B cell (primary cell): ENCODE data around the gene RGL1. TPM values are rescaled to one million over a fixed set of nuclear protein-coding genes. Genes with fewer than 3 reads are reported as not detected.

Experiments used
- ATAC-seq: fragments of 200-7000 bp; cut with Tn5 transposase; one replicate; pipeline ENCODE4 v1.10.0; 2021; ENCODE audit warnings: low read depth, mild to moderate bottlenecking, moderate number of reproducible peaks, moderate library complexity
- CTCF ChIA-PET: fragments of 350-600 bp; sonication (Branson Sonifier 250); formaldehyde crosslinking; loops from one replicate; lab custom pipeline; 2021; ENCODE audit warnings: antibody characterized with exemption, inconsistent platforms; lab: Charles Lee
- POLR2A ChIA-PET: fragments of 350-600 bp; sonication (Branson Sonifier 250); formaldehyde crosslinking; loops from one replicate; lab custom pipeline; 2021; ENCODE audit warnings: antibody characterized with exemption; lab: Charles Lee
- DNase-seq: peaks from one replicate; pipeline ENCODE4 v3.0.0; 2013
- H2AFZ ChIP-seq: 2 replicates; pipeline ENCODE4 v1.6.1; 2012; ENCODE audit warnings: mild to moderate bottlenecking, low read depth, low read length; ENCODE audit not compliant: insufficient read depth, poor library complexity, severe bottlenecking
- H3K27ac ChIP-seq, 2 donors: 1 replicate in 1 of 2; 2 replicates in 1 of 2; pipeline ENCODE4 v1.5.1; 2012 to 2013; ENCODE audit warnings: low read length in 2 of 2, mild to moderate bottlenecking in 2 of 2, moderate library complexity in 1 of 2
- H3K27me3 ChIP-seq, 4 experiments: fragments of 200-600 bp in 1 of 4; sonication (generic) in 1 of 4; replicated peaks in 1 of 4; 1 replicate in 2 of 4; 2 replicates in 2 of 4; pipeline versions ENCODE4 v1.6.1 to v1.7.0; 2013 to 2016; ENCODE audit warnings: low read length in 3 of 4, mild to moderate bottlenecking in 2 of 4, mixed read lengths in 1 of 4, moderate library complexity in 1 of 4; ENCODE audit not compliant: insufficient read depth in 4 of 4, control insufficient read depth in 3 of 4; ENCODE audit errors: control extremely low read depth in 1 of 4
- H3K36me3 ChIP-seq, 2 experiments: replicated peaks in 1 of 2; 1 replicate in 1 of 2; 2 replicates in 1 of 2; pipeline versions ENCODE4 v1.6.1 to v1.7.1; 2013; ENCODE audit warnings: low read length in 1 of 2; ENCODE audit not compliant: insufficient read depth in 2 of 2, control insufficient read depth in 1 of 2; ENCODE audit errors: control extremely low read depth in 1 of 2, extremely low read depth in 1 of 2
- H3K4me1 ChIP-seq, 2 donors: fragments of 200-600 bp in 1 of 2; sonication (generic) in 1 of 2; 1 replicate in 1 of 2; 2 replicates in 1 of 2; pipeline versions ENCODE4 v1.5.1 to v1.6.1; 2013 to 2017; ENCODE audit warnings: low read length in 2 of 2; ENCODE audit not compliant: control insufficient read depth in 2 of 2, insufficient read depth in 2 of 2
- H3K4me2 ChIP-seq: replicated peaks from 2 replicates; pipeline ENCODE3; 2012; ENCODE audit warnings: mild to moderate bottlenecking, low read depth, low read length; ENCODE audit not compliant: poor library complexity, severe bottlenecking
- H3K4me3 ChIP-seq, 5 experiments: fragments of 200-600 bp in 1 of 5; sonication (generic) in 1 of 5; 1 replicate in 3 of 5; 2 replicates in 2 of 5; pipeline versions ENCODE4 v1.5.1 to v1.7.0; 2011 to 2016; ENCODE audit warnings: low read length in 4 of 5, mild to moderate bottlenecking in 4 of 5, low read depth in 2 of 5, control low read depth in 1 of 5, moderate library complexity in 1 of 5; ENCODE audit not compliant: insufficient read depth in 1 of 5; ENCODE audit errors: control extremely low read depth in 1 of 5, extremely low read depth in 1 of 5
- H3K79me2 ChIP-seq: fragments of 200-600 bp; sonication (generic); one replicate; pipeline ENCODE4 v1.6.0; 2016; ENCODE audit warnings: low read length; ENCODE audit not compliant: control insufficient read depth, insufficient read depth
- H3K9ac ChIP-seq: fragments of 200-600 bp; sonication (generic); 2 replicates; pipeline ENCODE4 v1.6.1; 2017; ENCODE audit warnings: mild to moderate bottlenecking, low read length, moderate library complexity
- H3K9me3 ChIP-seq, 3 donors: one replicate each; pipeline versions ENCODE4 v1.6.1 to v1.7.1; 2013; ENCODE audit warnings: low read length in 2 of 3; ENCODE audit not compliant: control insufficient read depth in 2 of 3, insufficient read depth in 1 of 3; ENCODE audit errors: control extremely low read depth in 1 of 3
- H4K20me1 ChIP-seq: 2 replicates; pipeline ENCODE4 v1.6.0; 2012; ENCODE audit warnings: mild to moderate bottlenecking, low read length; ENCODE audit not compliant: insufficient read depth, control insufficient read depth, poor library complexity, severe bottlenecking
- H3K27ac Mint-ChIP-seq: one replicate; pipeline ENCODE4 v1.8.0; 2021; ENCODE audit warnings: mixed read lengths
- H3K27me3 Mint-ChIP-seq: one replicate; pipeline ENCODE4 v1.8.0; 2021; ENCODE audit warnings: mixed read lengths
- H3K4me1 Mint-ChIP-seq: one replicate; pipeline ENCODE4 v1.8.0; 2021; ENCODE audit warnings: mixed read lengths
- H3K4me3 Mint-ChIP-seq: one replicate; pipeline ENCODE4 v1.8.0; 2021; ENCODE audit warnings: mixed read lengths
- H3K9me3 Mint-ChIP-seq: one replicate; pipeline ENCODE4 v1.8.0; 2022; ENCODE audit warnings: mixed read lengths; ENCODE audit not compliant: insufficient read depth
- CTCF ChIP-seq: fragments of 200-600 bp; IDR thresholded peaks from one replicate; pipeline ENCODE4 v1.8.0; 2022; ENCODE audit warnings: antibody characterized with exemption, mild to moderate bottlenecking
- EZH2 ChIP-seq: IDR thresholded peaks from 2 replicates; pipeline ENCODE4 v1.6.1; 2012; ENCODE audit warnings: borderline replicate concordance, low read depth, mild to moderate bottlenecking, moderate library complexity, low read length; ENCODE audit not compliant: insufficient read depth, poor library complexity, severe bottlenecking
- WGBS: methylation state at CpG from one replicate; pipeline ENCODE4 v1.1.5; 2013; ENCODE audit warnings: missing lambda C conversion rate; ENCODE audit not compliant: insufficient coverage; 5-methylcytosine and 5-hydroxymethylcytosine counted together
- intact Hi-C: fragments of 100-400 bp; cut with micrococcal nuclease; formaldehyde crosslinking; loops from one replicate; pipeline ENCODE4 v1.10.0; 2022
- polyA plus RNA-seq: library from polyadenylated mRNA; depleted of rRNA; stranded (reverse); fragments of >200 nt; gene quantifications from 2 replicates; pipeline ENCODE4 v1.2.3, GENCODE V29; 2012
- total RNA-seq, 2 donors: library from RNA; stranded (reverse); fragments of 120-200 nt in 1 of 2; gene quantifications; 1 replicate in 1 of 2; 2 replicates in 1 of 2; pipeline versions ENCODE4 v1.2.3 to v1.2.4, GENCODE V29; 2013 to 2022

Gene RGL1
- total and polyA plus RNA-seq, 2 donors (not counting 1 experiment from before 2014, with no cell fraction given), result 0.09 to 1.1 TPM

- H3K4me1 Mint-ChIP-seq, result no peaks in the 10 kb centered on the region
- peaks cover 22% of the 10 kb centered on the region for H3K27me3 Mint-ChIP-seq
- Histone ChIP-seq H3K79me2 (no peaks in the 10 kb centered on the region), H3K4me1 (no peaks in the 10 kb centered on the region), H3K36me3 (no peaks in the 10 kb centered on the region), H3K4me3 (no peak overlapping the region), H2AFZ (no peak overlapping the region), H3K9me3 (no peaks in the 10 kb centered on the region), H4K20me1 (no peaks in the 10 kb centered on the region), H3K27me3 (no peaks in the 10 kb centered on the region), H3K27ac (no peak overlapping the region), H3K9ac (no peak overlapping the region), H3K4me2 (no peak overlapping the region)
- H3K9me3 Mint-ChIP-seq, result no peaks in the 10 kb centered on the region
- TF ChIP-seq CTCF, result no peak
- TF ChIP-seq EZH2, result no peak
- DNase-seq, result no peak
- CTCF ChIA-PET, result no interaction called here
- POLR2A ChIA-PET, result no interaction called here
- 90% methylated on average over 3 of the region's 3 CpGs for WGBS
- no peak for ATAC-seq
- H3K27ac Mint-ChIP-seq, result no peak overlapping the region
- intact Hi-C loops, result no loop called here
- no peak overlapping the region for H3K4me3 Mint-ChIP-seq
Observed at GRCh38 chr1:183975651-183976050, 170.7 kb downstream of the RGL1 start.

- H3K9me3 Mint-ChIP-seq, result no peaks in the 10 kb centered on the region
Observed at GRCh38 chr1:183977717-183978116, 172.8 kb downstream of the RGL1 start.

More at GRCh38 chr1:183977717-183978116, 172.8 kb downstream of the RGL1 start:
- no peaks in the 10 kb centered on the region for H3K4me1 ChIP-seq
- H3K27me3 ChIP-seq, result no peaks in the 10 kb centered on the region
- ChIA-PET CTCF (interaction anchor here (0.7 kb wide), 1 partner anchor 278 kb away, joined by 3 read pairs; no protein-coding TSS in a partner anchor), POLR2A (no interaction called here)
- no peak overlapping the region for H3K9ac ChIP-seq
- no peaks in the 10 kb centered on the region for H3K36me3 ChIP-seq
- TF ChIP-seq EZH2 (no peak), CTCF (no peak)
- no peaks in the 10 kb centered on the region for H4K20me1 ChIP-seq
- H3K4me3 ChIP-seq, result no peak overlapping the region
- DNase-seq (no peak), ATAC-seq (no peak)
- H3K4me1 Mint-ChIP-seq, result no peaks in the 10 kb centered on the region
- no peak overlapping the region for H3K4me3 Mint-ChIP-seq
- H3K27ac Mint-ChIP-seq, result no peak overlapping the region
- intact Hi-C loops, result no loop called here
- no peak overlapping the region for H3K27ac ChIP-seq
- no peaks in the 10 kb centered on the region for H3K9me3 ChIP-seq
- H2AFZ ChIP-seq, result no peak overlapping the region
- no peaks in the 10 kb centered on the region for H3K79me2 ChIP-seq
- H3K4me2 ChIP-seq, result no peak overlapping the region
- H3K27me3 Mint-ChIP-seq, result peaks cover 18% of the 10 kb centered on the region
- 76% methylated on average over 1 of the region's 2 CpGs for WGBS

Other genes starting within 250 kb of the RGL1 start
- gene NCF2, start 214.7 kb upstream of the RGL1 start, total RNA-seq, result 10.5 and 10.7 TPM in 2 replicates
- 9.9 and 10.9 TPM in 2 replicates for gene NCF2, start 214.7 kb upstream of the RGL1 start, polyA plus RNA-seq
- gene ARPC5, start 169.3 kb upstream of the RGL1 start, total RNA-seq, result 91.9 and 103 TPM in 2 replicates
- gene ARPC5, start 169.3 kb upstream of the RGL1 start, polyA plus RNA-seq, result 22.9 and 28.3 TPM in 2 replicates
- not detected in 2 replicates for gene APOBEC4, start 151.8 kb upstream of the RGL1 start, total RNA-seq
- gene APOBEC4, start 151.8 kb upstream of the RGL1 start, polyA plus RNA-seq, result not detected in 2 replicates
- 0.12 and 0.19 TPM in 2 replicates for gene COLGALT2, start 232.6 kb downstream of the RGL1 start, total RNA-seq
- gene COLGALT2, start 232.6 kb downstream of the RGL1 start, polyA plus RNA-seq, result 0.04 and 0.09 TPM in 2 replicates
- 25.2 and 30.5 TPM in 2 replicates for gene TSEN15, start 246.6 kb downstream of the RGL1 start, total RNA-seq
- gene TSEN15, start 246.6 kb downstream of the RGL1 start, polyA plus RNA-seq, result 15.5 and 21.3 TPM in 2 replicates